HUDEP-2 (cell line): ENCODE data around the gene DENND1A.
"Not testable (repeated sequence)": the region's sequence is repeated elsewhere in the genome, so short reads cannot be mapped to it uniquely, and the experiment has no call there.

Experiments used
- DNase-seq, 76 experiments: peaks; one replicate each; lab custom pipeline; 2025; ENCODE audit not compliant: unreplicated experiment in 76 of 76; lab: John Stamatoyannopoulos, UW

DENND1A gene

GRCh38 chr9:123336959-123337358 is 593.0 kb downstream of the DENND1A start:
- no peak for DNase-seq

GRCh38 chr9:123336449-123336848 is 593.5 kb downstream of the DENND1A start:
- peak in 69 of 76 experiments; percentile 20 to 81 (median 64) for DNase-seq

GRCh38 chr9:123335986-123336329 is 594.0 kb downstream of the DENND1A start:
- DNase-seq = no peak

GRCh38 chr9:123335193-123335985 is 594.5 kb downstream of the DENND1A start:
- DNase-seq = peak in 20 of 76 experiments; percentile 8 to 51 (median 22)

GRCh38 chr9:123334639-123335038 is 595.3 kb downstream of the DENND1A start:
- no peak for DNase-seq

GRCh38 chr9:123333058-123333669 is 596.8 kb downstream of the DENND1A start:
- not testable (repeated sequence) for DNase-seq

GRCh38 chr9:123331346-123332060 is 598.4 kb downstream of the DENND1A start:
- no peak for DNase-seq
